Esophagus squamous epithelium (tissue), 5 donors: ENCODE results near the gene HK2. TPM values are rescaled to one million over a fixed set of nuclear protein-coding genes. Genes with fewer than 3 reads are reported as not detected.

ENCODE experiments used
- DNase-seq: peaks from one replicate; lab custom pipeline; 2025; lab: John Stamatoyannopoulos, UW
- H3K27ac ChIP-seq, 4 donors: fragments of 200-600 bp; sonication (generic); one replicate each; pipeline ENCODE4 v1.5.1; 2016 to 2019; ENCODE audit warnings: mild to moderate bottlenecking in 1 of 4
- H3K27me3 ChIP-seq, 4 donors: fragments of 200-600 bp; sonication (generic); 1 replicate in 3 of 4; 2 replicates in 1 of 4; pipeline versions ENCODE4 v1.5.1 to v1.6.0; 2017 to 2021; ENCODE audit warnings: antibody characterized with exemption in 1 of 4
- H3K36me3 ChIP-seq, 3 donors: fragments of 200-600 bp; sonication (generic); one replicate each; pipeline ENCODE4 v1.5.1; 2016 to 2019
- H3K4me1 ChIP-seq, 3 donors: fragments of 200-600 bp; sonication (generic); one replicate each; pipeline ENCODE4 v1.5.1; 2017 to 2019
- H3K4me3 ChIP-seq, 4 donors: fragments of 200-600 bp; sonication (generic); 1 replicate in 3 of 4; 2 replicates in 1 of 4; pipeline ENCODE4 v1.5.1; 2016 to 2019; ENCODE audit warnings: mild to moderate bottlenecking in 2 of 4, moderate library complexity in 1 of 4
- H3K9me3 ChIP-seq, 3 donors: fragments of 200-600 bp; sonication (generic); one replicate each; pipeline ENCODE4 v1.5.1; 2016 to 2019
- POLR2A ChIP-seq, 4 donors: fragments of 450-650 bp; IDR thresholded peaks; one replicate each; pipeline ENCODE4 v1.6.1; 2017; ENCODE audit warnings: antibody characterized with exemption in 4 of 4, mild to moderate bottlenecking in 4 of 4, moderate library complexity in 3 of 4
- WGBS, 2 donors: methylation state at CpG; one replicate each; pipeline ENCODE4 v1.1.5; 2018; 5-methylcytosine and 5-hydroxymethylcytosine counted together
- intact Hi-C: fragments of 100-400 bp; cut with DNase I; formaldehyde crosslinking; loops from one replicate; pipeline ENCODE4 v1.15.0; 2022
- total RNA-seq, 4 donors: library from RNA; depleted of rRNA; stranded (reverse); fragments of >200 nt; gene quantifications; one replicate each; pipeline ENCODE4 v1.1.0, GENCODE V29; 2016
- TF ChIP-seq, protein P1 (sequence below), 6 experiments: fragments of 450-650 bp in 4 of 6; fragments of 200-600 bp in 2 of 6; sonication (generic) in 2 of 6; IDR thresholded peaks; one replicate each; pipeline ENCODE4 v1.5.1; 2016 to 2019; ENCODE audit warnings: antibody characterized with exemption in 6 of 6, mild to moderate bottlenecking in 4 of 6, moderate library complexity in 4 of 6
- donor health status: DM: yes; HTN: yes; CAD: no.

HK2 gene
- total RNA-seq, 4 donors from 2014 or later: 11.2 to 45.4 (median 25.1) TPM

DNA sequence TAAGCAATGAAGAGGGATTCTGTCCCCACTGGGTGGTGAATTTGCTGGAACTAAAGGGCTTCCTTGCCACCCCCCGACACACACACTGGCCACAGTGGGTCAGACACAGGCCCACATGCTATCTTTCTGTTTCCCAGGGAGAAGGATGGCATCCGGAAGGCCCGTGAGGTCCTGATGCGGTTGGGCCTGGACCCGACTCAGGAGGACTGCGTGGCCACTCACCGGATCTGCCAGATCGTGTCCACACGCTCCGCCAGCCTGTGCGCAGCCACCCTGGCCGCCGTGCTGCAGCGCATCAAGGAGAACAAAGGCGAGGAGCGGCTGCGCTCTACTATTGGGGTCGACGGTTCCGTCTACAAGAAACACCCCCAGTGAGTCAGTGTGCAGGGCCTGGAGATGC lies 44.6 kb downstream of the HK2 start:
- H3K4me1 ChIP-seq: peaks cover 0 to 20% (median 11%) of the 10 kb centered on the region in 3 donors
- no peak for DNase-seq
- no peaks in the 10 kb centered on the region for H3K27me3 ChIP-seq
- no peaks in the 10 kb centered on the region for H3K9me3 ChIP-seq
- intact Hi-C loops: loop anchor here (5.0 kb wide), 1 partner anchor 166 kb away; no protein-coding TSS in a partner anchor
- no peak overlapping the region for H3K27ac ChIP-seq
- peaks cover 3 to 95% (median 15%) of the 10 kb centered on the region in 3 donors for H3K36me3 ChIP-seq
- 70 to 100% methylated on average over 2 to 3 of the region's 20 CpGs for WGBS, 2 donors
- no peak overlapping the region for H3K4me3 ChIP-seq
- no peak for TF ChIP-seq POLR2A (IDR thresholded peaks at IDR 0.05)
- TF ChIP-seq, protein P1, sequence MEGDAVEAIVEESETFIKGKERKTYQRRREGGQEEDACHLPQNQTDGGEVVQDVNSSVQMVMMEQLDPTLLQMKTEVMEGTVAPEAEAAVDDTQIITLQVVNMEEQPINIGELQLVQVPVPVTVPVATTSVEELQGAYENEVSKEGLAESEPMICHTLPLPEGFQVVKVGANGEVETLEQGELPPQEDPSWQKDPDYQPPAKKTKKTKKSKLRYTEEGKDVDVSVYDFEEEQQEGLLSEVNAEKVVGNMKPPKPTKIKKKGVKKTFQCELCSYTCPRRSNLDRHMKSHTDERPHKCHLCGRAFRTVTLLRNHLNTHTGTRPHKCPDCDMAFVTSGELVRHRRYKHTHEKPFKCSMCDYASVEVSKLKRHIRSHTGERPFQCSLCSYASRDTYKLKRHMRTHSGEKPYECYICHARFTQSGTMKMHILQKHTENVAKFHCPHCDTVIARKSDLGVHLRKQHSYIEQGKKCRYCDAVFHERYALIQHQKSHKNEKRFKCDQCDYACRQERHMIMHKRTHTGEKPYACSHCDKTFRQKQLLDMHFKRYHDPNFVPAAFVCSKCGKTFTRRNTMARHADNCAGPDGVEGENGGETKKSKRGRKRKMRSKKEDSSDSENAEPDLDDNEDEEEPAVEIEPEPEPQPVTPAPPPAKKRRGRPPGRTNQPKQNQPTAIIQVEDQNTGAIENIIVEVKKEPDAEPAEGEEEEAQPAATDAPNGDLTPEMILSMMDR (IDR thresholded peaks at IDR 0.05): no peak

DNA sequence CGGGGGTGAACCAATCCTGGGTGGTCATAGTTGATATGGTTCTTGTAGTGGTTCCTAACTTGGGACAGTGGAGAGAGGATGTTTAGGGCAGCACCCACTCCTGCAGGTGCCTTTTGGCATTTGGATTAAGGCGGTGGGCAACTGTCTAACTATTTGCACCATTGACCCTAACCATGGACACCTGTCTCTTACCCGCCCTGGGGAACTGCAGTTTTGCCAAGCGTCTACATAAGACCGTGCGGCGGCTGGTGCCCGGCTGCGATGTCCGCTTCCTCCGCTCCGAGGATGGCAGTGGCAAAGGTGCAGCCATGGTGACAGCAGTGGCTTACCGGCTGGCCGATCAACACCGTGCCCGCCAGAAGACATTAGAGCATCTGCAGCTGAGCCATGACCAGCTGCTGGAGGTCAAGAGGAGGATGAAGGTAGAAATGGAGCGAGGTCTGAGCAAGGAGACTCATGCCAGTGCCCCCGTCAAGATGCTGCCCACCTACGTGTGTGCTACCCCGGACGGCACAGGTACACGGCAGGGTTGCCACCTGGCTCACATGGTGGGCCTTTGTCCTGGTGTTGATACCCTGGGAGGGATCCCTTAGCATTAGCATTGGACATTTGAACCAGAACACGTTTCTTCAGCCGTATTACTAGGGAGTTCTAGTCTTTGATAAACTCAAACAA lies 46.3 kb downstream of the HK2 start:
- Histone ChIP-seq H3K9me3 (no peaks in the 10 kb centered on the region), H3K27ac (no peak overlapping the region), H3K4me3 (no peak overlapping the region), H3K36me3 (peaks cover 3 to 96% (median 15%) of the 10 kb centered on the region in 3 donors), H3K27me3 (no peaks in the 10 kb centered on the region), H3K4me1 (peaks cover 0 to 12% (median 10%) of the 10 kb centered on the region in 3 donors)
- 94% methylated on average over 9 to 23 of the region's 24 CpGs for WGBS, 2 donors
- no peak for DNase-seq
- TF ChIP-seq, protein P1 (IDR thresholded peaks at IDR 0.05): no peak
- no peak for TF ChIP-seq POLR2A (IDR thresholded peaks at IDR 0.05)
- intact Hi-C loops: no loop called here

DNA sequence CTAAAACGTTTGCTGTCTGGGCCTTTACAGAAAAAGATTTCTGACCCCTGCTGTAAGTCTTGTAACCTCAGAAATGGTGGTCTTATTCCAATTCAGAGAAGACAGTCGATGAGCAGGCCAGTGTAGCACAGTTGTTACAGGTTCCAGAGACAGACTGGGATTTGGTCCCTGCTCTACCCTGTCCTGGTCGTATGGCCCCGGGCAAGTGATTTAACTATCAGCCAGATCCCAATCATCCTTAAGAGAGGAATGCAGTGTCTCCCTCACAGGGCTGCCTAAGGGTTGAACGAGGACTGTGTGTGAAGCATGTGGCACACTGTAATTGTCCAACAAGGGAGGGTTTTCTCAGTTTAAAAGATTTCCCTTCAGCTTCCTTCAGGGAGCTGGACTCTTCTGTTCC lies 47.2 kb downstream of the HK2 start:
- peaks cover 3 to 97% (median 15%) of the 10 kb centered on the region in 3 donors for H3K36me3 ChIP-seq
- H3K4me1 ChIP-seq: peaks cover 0 to 3% (median 0%) of the 10 kb centered on the region in 3 donors
- intact Hi-C loops: no loop called here
- no peaks in the 10 kb centered on the region for H3K27me3 ChIP-seq
- H3K4me3 ChIP-seq: no peak overlapping the region
- TF ChIP-seq, protein P1 (IDR thresholded peaks at IDR 0.05): no peak
- no peak for TF ChIP-seq POLR2A (IDR thresholded peaks at IDR 0.05)
- DNase-seq: no peak
- H3K9me3 ChIP-seq: no peaks in the 10 kb centered on the region
- no peak overlapping the region for H3K27ac ChIP-seq
- WGBS, 2 donors: 80 to 91% methylated on average over 4 to 5 of the region's 5 CpGs

DNA sequence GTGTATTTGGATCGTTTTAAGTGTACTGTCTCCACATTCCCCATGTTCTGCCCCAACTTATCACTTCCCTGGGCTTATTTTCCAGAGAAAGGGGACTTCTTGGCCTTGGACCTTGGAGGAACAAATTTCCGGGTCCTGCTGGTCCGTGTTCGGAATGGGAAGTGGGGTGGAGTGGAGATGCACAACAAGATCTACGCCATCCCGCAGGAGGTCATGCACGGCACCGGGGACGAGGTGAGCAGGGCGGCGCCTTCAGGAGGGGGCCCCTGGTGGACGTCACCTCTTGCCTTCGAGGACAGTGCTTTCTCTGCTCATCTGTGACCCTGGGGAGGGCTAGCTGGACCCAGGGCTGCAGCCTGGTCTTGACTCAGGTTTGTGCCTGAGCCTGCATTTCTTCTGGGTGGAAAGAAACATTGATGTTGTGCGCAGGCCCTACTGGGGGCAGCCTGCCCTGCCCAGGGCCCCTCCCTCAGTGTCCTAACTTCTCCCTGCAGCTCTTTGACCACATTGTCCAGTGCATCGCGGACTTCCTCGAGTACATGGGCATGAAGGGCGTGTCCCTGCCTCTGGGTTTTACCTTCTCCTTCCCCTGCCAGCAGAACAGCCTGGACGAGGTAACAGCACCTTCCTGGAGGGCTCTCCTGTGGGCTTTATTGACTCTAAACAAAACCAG lies 47.8 kb downstream of the HK2 start:
- intact Hi-C loops: no loop called here
- no peak for TF ChIP-seq POLR2A (IDR thresholded peaks at IDR 0.05)
- TF ChIP-seq, protein P1 (IDR thresholded peaks at IDR 0.05): no peak
- Histone ChIP-seq H3K4me3 (no peak overlapping the region), H3K27me3 (no peaks in the 10 kb centered on the region), H3K4me1 (no peaks in the 10 kb centered on the region), H3K36me3 (peaks cover 3 to 99% (median 15%) of the 10 kb centered on the region in 3 donors), H3K9me3 (no peaks in the 10 kb centered on the region), H3K27ac (no peak overlapping the region)
- WGBS, 2 donors: 89 to 91% methylated on average over 14 to 18 of the region's 19 CpGs
- no peak for DNase-seq

DNA sequence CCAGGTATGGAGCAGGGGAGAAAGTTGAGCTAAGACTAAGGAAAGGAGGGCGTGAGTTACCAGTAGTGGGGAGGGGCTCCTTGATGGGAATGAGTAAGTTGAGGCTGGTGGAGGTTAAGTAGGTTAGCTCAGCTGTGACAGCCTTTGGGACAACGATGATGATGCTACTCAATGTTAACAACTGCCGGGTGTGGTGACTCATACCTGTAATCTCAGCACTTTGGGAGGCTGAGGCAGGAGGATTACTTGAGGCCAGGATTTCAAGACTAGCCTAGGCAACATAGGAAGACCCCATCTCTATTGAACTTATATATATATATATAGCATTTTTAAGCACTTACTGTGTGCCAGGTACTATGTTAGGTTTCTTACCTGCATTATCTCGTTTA lies 48.4 kb downstream of the HK2 start:
- peaks cover 0 to under 1% (median 0%) of the 10 kb centered on the region in 3 donors for H3K4me1 ChIP-seq
- H3K4me3 ChIP-seq: no peak overlapping the region
- H3K27ac ChIP-seq: no peak overlapping the region
- H3K27me3 ChIP-seq: no peaks in the 10 kb centered on the region
- intact Hi-C loops: no loop called here
- 80 to 100% methylated on average over 2 to 4 of the region's 4 CpGs for WGBS, 2 donors
- no peaks in the 10 kb centered on the region for H3K9me3 ChIP-seq
- peaks cover 0 to 99% (median 15%) of the 10 kb centered on the region in 3 donors for H3K36me3 ChIP-seq
- no peak for DNase-seq
- TF ChIP-seq POLR2A (IDR thresholded peaks at IDR 0.05): no peak
- TF ChIP-seq, protein P1 (IDR thresholded peaks at IDR 0.05): no peak
